Measurements from ENCODE around the gene STT3B.

STT3B gene

GRCh38 chr3:31659246-31659645 lies 126.5 kb downstream of the STT3B start:
- no peak for DNase-seq

- no peak for DNase-seq
Measured at GRCh38 chr3:31661286-31661685, 128.6 kb downstream of the STT3B start.

- DNase-seq: no peak
Measured at GRCh38 chr3:31661993-31662670, 129.4 kb downstream of the STT3B start.

GRCh38 chr3:31664031-31664430 lies 131.3 kb downstream of the STT3B start:
- no peak for DNase-seq

- no peak for DNase-seq
Measured at GRCh38 chr3:31667582-31667981, 134.9 kb downstream of the STT3B start.

GRCh38 chr3:31668242-31668641 lies 135.5 kb downstream of the STT3B start:
- DNase-seq: no peak

- DNase-seq: no peak
Measured at GRCh38 chr3:31670136-31670535, 137.4 kb downstream of the STT3B start.

- no peak for DNase-seq
Measured at GRCh38 chr3:31670722-31671121, 138.0 kb downstream of the STT3B start.

- no peak for DNase-seq
Measured at GRCh38 chr3:31671451-31671850, 138.7 kb downstream of the STT3B start.

GRCh38 chr3:31671976-31672375 lies 139.3 kb downstream of the STT3B start:
- DNase-seq: no peak

GRCh38 chr3:31673950-31674349 lies 141.2 kb downstream of the STT3B start:
- DNase-seq: no peak

GRCh38 chr3:31676556-31676955 lies 143.8 kb downstream of the STT3B start:
- DNase-seq: no peak

GRCh38 chr3:31680072-31680870 lies 147.5 kb downstream of the STT3B start:
- no peak for DNase-seq
